GM12892 (cell line): ENCODE results near the gene BNIP5.
A peak's percentile ranks its signal among the peaks of the same experiment; 100 is the strongest.

Experiments
- DNase-seq: peaks from one replicate; pipeline ENCODE4 v3.0.0; 2011; ENCODE audit not compliant: insufficient read length
- FAIRE-seq: peaks from 2 replicates; lab custom pipeline; 2011; peaks lifted over from hg19 to GRCh38; lab: Jason Lieb, UNC
- POLR2A ChIP-seq: IDR thresholded peaks from 2 replicates; pipeline ENCODE4 v1.6.1; 2011; ENCODE audit warnings: low read depth, low read length, control low read depth
- POLR2AphosphoS5 ChIP-seq: IDR thresholded peaks from 2 replicates; pipeline ENCODE4 v1.6.1; 2011; ENCODE audit warnings: low read depth, low read length, control low read depth
- TAF1 ChIP-seq: IDR thresholded peaks from 2 replicates; pipeline ENCODE4 v1.6.1; 2011; ENCODE audit warnings: low read depth, mild to moderate bottlenecking, control low read depth, low read length, borderline replicate concordance

The BNIP5 gene

DNA sequence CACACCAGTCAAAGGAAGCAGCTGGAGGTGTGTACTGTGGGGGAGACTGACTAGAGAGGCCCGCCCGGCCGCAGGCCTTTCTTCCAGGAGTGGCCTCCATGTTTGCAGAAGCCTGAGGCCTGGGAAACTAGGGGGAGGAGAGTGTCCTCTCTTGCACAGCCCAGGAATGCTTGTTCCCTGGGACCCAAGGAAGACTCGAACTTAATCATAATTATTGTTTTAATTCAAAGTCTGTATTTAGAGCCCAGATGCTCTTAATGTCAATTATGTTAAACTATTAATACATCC lies 23.1 kb downstream of the BNIP5 start:
- TF ChIP-seq POLR2AphosphoS5 (no peak), TAF1 (no peak)
- FAIRE-seq (no peak), DNase-seq (no peak)

DNA sequence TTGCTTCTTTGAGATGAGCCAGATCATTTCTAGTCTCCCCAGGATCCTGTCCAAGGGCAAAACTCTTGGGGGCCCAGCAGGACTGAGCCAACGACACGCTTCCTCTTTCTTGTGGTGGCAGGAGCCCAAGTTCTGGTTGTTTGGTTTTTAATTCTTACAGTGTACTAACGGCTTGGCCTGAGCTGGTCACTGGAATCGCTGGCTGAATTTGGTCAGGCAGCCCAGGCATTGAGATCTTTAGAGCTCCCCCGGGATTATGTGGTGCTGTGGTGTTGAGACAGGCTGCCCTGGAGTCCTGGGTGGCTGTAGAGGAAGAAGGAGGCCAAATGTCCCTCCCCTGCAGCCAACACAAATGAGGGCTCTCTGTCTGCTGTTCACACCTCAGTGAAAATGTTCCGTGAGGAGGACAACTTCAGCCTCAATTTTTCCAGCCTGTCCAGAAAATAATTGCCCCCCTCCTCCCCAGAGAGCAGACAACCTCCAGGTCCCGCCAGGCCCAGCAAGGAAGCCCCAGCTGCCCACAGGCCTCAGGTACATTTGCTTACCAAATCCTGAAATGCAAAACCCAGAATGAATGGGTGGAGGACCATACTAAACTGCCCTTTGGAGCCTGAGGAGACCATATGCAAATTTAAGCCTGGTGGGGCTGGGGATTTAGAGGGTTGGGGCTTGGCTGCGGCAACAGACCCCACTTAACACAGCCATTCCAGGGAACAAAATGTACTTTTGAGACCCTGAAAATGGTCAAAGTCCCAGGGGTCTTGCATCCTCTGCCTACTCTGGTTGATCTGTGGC lies 23.6 kb downstream of the BNIP5 start:
- no peak for FAIRE-seq
- no peak for DNase-seq
- TF ChIP-seq POLR2A (no peak), TAF1 (no peak), POLR2AphosphoS5 (no peak)

DNA sequence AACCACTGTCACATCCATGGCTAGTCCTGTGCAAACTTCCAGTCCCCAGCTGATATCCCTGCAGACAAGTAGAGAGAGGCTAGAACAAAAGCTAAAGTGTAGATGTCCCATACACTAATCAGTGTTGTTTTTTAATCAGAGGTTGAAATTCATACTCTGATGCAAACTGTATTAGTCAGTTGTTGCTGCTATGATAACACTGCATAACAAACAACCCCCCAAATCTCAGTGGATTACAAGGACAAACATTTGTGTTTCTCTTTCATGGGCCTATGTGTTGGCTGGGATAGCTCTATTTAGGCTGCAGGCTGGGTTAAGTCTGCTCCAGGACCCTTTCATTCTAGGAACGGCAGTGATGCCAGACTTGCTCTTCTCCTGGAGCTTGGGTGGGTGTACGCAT lies 26.8 kb downstream of the BNIP5 start:
- TF ChIP-seq POLR2AphosphoS5, result no peak
- TF ChIP-seq POLR2A, result no peak
- TF ChIP-seq TAF1, result no peak
- DNase-seq (no peak), FAIRE-seq (no peak)

DNA sequence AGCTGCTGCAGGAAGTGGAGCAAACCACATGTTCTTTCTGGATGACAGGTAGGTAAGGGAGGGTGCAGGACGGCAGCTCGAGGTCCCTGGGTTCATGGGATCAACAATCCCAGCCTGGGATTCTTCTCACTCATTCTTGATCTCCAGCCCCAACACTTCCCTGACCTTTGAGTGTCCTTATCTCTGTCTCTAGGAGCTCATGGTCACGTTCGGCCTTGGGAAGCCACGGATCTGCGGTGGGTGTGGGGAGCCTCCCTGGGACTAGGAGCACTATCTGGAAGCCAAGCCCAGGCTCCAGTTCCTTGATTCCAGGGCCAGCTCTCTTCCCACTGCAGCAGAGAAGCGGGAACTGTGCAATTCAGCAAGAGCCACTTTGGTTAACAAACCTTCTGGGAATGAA lies 27.5 kb downstream of the BNIP5 start:
- DNase-seq (no peak), FAIRE-seq (no peak)
- TF ChIP-seq TAF1 (no peak), POLR2AphosphoS5 (no peak)

DNA sequence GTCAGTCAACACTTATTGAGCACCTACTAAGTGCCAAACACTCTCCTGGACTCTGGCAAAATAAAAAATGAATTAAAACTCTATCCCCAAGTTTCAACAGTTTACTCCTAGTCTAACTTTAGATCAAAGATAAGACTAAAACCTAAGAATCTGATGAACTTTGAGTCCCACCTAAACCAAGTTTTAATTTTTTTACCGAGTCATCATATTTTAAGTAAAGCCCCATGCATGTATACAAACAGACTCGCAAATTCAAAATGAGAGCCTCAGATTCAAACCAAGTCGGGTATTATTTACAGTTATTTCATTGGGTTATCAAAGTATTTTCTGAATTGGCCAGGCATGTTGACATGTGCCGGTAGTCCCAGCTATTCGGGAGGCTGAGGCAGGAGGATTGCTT lies 28.2 kb downstream of the BNIP5 start:
- DNase-seq, result no peak
- TF ChIP-seq POLR2AphosphoS5 (no peak), POLR2A (no peak), TAF1 (no peak)
- FAIRE-seq, result no peak

DNA sequence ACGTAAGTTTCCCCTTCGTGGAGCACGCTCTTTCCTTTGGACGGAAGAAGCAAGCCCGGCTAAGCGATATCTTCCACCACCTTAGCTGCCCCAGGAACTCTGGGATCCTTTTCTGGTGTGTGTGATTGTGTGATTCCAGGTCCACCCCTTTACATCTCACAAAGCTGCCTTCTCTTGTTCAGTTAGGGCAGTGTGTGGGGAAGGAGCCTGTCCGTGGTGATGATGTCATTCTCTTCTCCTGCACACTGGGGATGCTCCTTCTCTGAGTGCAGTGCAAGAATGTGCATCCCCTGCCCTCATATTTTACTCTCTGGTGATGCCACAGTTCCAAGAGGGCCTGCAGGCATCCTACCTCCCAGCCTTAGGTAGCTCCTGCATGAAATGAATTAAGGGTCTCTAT lies 30.3 kb downstream of the BNIP5 start:
- no peak for DNase-seq
- TF ChIP-seq POLR2A, result no peak
- TF ChIP-seq POLR2AphosphoS5, result no peak
- TF ChIP-seq TAF1, result no peak
- FAIRE-seq, result no peak

DNA sequence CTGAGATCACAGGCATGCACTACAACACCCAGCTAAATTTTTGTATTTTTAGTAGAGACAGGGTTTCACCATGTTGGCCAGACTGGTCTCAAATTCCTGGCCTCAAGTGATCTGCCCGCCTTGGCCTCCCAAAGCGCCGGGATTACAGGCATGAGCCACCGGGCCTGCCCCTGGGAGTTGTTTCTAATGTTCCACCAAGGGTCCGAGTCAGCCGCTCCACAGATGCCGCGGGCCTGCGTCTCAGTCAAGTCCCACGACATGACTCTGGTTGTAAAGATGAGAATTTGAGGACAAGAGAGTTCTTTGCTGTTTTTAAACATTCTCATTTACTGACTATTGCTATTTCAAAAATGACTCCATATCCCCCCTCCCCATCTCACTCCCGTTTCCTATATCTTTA lies 30.8 kb downstream of the BNIP5 start:
- DNase-seq (no peak), FAIRE-seq (no peak)
- TF ChIP-seq POLR2A (no peak), TAF1 (no peak), POLR2AphosphoS5 (no peak)

DNA sequence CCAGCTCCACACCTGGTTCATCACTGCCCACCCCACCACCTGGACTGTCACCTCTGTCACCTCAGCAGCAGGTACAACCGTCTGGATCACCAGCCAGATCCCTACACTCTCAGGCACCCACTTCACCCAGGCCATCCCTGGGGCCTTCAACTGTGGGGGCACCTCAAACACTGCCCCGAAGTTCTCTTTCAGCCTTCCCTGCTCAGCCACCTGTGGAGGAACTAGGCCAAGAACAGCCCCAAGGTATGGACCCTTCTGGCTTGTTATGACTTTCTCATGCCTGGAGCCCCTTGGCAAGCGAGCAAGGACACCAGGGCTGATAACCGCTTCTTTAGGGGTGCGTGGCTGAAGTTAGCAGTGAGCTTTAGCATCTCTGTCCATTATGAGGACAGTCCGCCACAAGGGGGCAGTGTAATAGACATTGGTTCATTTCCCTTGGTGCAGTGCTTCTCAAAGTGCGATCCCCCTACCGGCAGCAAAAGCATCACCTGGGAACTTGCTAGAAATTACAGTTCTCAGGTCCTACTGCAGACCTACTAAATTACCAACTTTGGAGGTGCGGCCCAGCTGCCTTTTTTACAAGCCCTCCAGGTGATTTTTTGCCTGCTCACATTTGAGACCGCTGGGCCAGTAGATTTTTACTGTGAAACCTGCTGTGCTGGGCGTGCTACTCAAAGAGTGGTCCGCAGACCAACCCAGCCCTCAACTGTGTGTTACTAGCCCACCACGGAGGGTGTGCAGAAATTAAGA lies 34.3 kb downstream of the BNIP5 start:
- FAIRE-seq (peak; percentile 87), DNase-seq (peak; percentile 64)
- TF ChIP-seq TAF1 (no peak), POLR2A (no peak), POLR2AphosphoS5 (no peak)

DNA sequence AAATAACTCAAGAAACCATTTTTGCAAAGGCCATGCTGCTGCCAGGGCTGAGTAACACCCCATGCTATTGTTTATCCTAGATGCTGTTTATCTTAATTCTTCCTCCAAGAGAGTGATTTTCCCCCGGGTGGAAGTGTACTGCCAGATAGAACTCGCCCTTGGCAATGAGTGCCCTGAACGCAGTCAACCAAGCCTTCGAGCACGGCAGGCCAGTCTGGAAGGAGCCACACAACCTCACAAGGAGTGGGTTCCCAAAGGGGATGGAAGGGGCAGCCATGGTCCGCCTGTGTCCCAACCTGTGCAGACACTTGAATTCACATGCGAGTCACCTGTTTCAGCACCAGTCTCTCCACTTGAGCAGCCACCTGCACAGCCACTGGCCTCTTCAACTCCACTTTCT lies 34.9 kb downstream of the BNIP5 start:
- no peak for TF ChIP-seq POLR2AphosphoS5
- no peak for TF ChIP-seq TAF1
- TF ChIP-seq POLR2A, result no peak
- FAIRE-seq (no peak), DNase-seq (no peak)

DNA sequence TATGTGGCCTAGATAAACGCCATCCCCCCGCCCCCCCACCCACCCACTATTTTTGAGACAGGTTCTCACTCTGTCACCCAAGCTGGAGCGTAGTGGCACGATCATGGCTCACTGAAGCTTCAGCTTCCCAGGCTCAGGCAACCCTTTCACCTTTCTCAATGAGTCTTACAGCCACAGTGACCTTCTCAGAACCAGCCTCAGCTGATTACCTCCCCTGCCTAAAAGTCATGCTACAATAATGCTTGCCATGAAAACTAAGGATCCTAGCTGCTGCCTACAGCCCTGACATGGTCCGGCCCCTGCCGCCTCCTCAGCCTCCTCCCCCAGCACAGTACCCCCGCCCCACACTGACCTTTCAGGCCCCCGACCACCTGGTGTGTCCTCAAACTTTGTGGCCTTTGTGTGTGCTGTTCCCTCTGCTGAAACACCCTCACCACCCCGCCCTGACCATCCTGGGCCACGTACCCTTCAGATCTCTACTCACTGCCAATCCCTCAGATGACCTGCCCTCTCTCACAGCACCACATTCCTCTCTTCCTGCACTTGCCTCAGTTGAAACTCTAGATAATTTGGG lies 35.5 kb downstream of the BNIP5 start:
- FAIRE-seq (no peak), DNase-seq (no peak)

DNA sequence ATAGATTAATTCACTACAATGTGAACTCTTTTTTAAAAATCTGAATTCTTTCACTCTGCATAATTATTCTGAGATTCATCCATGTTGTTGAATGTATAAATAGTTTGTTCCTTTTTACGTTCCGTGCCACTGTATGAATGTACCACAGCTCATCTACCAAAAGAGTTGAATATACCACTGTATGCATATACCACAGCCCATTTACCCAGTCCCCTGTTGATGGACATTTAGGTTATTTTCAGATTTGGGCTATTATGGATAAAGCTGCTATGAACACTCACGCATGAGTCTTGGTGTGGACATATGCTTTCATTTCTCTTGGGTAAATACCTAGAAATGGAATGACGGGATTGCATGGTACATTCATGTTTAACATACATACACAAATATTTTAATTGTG lies 38.7 kb downstream of the BNIP5 start:
- FAIRE-seq (no peak), DNase-seq (no peak)
- TF ChIP-seq POLR2AphosphoS5 (no peak), POLR2A (no peak), TAF1 (no peak)

More for the DNA sequence above, 35.5 kb downstream of the BNIP5 start:
- TF ChIP-seq TAF1, result no peak
- no peak for TF ChIP-seq POLR2AphosphoS5
- no peak for TF ChIP-seq POLR2A

DNA sequence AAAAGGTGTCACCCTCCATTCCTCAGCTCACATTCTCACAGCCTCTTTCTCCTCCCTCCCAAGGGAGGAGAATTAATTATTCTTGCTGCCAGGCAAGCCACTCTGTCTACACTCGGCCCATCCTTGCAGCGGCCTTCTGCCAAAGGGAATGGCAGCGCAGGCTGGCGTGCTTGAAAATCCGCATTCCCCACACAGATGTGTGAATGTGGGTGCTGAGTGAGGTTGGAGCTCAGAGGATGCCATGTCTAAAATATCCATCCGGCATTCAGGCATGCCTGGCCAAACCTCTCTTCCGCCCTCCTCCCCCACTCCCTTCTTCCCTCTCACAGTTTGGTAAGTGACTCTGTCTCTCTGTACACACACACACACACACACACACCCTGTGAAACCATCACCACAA lies 39.2 kb downstream of the BNIP5 start:
- FAIRE-seq, result no peak

More for the DNA sequence above, 39.2 kb downstream of the BNIP5 start:
- no peak for DNase-seq
- TF ChIP-seq POLR2A (no peak), POLR2AphosphoS5 (no peak), TAF1 (no peak)
